Stimulated activated CD4-positive, alpha-beta T cell treated with anti-CD3 and anti-CD28 coated beads, TNF-alpha, amount 100 ng/mL, for 24 hours (primary cell): ENCODE data around the gene SORCS2.

Experiments used
- DNase-seq, 3 experiments: peaks; one replicate each; pipeline ENCODE4 v3.0.0-alpha.2; 2020; ENCODE audit warnings: low read depth in 3 of 3

SORCS2 gene

DNA sequence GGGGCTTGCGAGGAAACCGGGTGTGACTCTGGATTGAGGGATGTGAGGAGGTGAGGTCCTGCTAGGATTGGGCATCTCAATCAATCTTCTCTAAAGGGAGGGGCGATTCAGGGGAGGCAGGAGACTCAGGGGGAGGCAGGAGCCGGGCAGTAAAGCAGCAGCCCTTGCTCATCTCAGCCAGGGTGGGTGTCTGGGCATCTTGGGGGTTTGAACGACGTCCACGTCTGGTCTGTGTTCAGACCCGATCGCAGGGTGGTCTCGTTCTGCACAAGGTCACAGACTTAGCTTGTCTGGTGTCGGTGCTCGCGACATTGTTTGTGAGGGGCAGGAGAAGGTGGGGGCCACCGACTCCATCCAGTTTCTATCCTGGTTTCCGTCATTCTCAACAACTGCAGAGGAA lies 473.7 kb downstream of the SORCS2 start:
- DNase-seq, result no peak

DNA sequence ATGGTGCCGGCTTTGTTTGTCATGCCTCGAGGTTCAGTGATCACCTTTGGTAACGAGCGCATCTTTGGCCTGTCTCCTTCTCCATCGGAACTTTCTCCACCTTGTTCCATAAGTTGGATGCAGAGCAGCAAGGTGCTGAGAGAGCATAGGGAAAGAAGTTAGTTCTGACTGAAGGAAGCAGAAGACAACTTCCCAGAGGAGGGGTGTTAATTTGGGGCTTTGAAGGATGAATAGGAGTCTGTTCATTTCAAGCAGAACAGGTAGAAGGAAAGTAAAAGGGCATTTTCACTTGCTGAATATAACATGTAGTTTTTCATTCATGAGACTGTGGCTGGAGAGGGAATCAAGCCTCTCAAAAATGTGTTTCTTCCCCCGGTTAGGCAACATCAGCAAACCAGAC lies 474.4 kb downstream of the SORCS2 start:
- DNase-seq, result no peak

DNA sequence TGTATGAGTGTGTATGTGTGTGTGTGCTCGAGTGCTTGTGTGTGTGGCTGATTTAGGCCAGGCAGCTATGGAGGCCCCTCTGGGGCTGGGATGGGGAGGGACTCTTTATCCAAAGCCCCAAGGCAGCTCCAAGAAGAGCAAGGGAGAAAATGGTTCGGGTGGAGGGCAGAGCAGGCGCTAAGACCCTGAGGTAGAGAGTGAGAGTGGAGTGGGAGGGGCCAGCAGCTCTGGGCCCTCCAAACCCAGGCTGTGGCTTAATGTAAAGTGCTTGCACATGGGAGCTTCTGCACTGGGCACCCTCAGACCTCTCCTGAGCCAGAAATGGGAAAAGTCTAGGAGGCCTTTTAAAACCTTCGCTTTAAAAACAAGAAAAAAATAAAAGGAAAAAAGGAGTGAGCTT lies 475.9 kb downstream of the SORCS2 start:
- no peak for DNase-seq

DNA sequence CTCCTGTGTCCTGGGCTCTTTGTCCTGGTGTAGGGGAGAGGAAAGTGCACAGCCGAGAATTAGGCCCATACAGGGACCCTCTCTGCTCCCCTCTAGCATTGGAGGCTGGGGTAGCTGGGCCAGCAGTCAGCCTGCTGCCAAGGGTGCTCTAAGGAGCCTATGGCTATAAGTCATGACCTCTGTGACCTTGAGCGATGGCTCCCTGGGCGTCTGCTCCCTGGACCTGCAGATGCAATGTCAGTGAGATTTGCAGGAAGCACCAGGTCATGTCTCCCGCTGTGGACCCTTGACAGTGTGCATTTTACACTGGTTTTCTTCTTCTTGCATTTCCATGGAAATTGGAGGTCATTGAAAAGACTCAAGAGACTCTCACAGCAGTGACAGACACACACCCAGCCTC lies 476.5 kb downstream of the SORCS2 start:
- no peak for DNase-seq

DNA sequence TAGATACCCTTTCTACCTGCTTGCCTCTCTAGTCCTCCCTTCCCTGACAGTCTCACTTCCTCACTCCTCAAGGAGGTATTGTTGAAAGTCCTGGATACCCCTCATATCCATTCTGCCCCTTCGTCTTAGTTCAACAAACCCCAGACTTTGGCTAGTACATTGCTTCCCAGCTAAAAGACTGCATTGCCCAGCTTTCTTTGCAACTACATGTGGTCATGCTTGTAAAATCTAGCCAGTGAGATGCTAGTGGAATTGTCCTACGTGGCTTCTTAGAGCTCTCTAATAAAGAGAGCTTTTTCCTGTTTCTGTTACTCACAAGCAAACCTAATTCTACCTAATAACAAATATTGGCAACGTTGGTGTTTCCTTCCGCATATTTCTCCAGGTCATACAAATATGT lies 480.3 kb downstream of the SORCS2 start:
- DNase-seq, result no peak

DNA sequence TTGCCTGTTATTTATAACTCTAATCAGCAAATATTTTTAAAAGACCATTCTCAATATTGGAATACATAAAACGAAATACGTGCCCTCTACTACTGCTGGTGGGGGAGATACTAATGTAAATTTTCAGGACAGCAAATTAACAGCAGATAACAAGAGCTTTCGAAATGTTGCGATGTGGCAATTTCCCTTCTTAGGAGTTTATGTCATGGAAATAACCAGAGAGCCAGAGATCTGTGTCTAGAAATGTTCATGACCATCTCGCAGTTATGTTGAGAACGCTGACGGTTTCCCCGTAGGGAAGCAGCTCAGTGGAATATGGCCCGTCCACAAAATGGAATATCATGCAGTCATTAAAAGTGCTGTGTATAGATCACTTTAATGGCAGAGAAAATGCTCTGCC lies 480.8 kb downstream of the SORCS2 start:
- DNase-seq, result no peak

DNA sequence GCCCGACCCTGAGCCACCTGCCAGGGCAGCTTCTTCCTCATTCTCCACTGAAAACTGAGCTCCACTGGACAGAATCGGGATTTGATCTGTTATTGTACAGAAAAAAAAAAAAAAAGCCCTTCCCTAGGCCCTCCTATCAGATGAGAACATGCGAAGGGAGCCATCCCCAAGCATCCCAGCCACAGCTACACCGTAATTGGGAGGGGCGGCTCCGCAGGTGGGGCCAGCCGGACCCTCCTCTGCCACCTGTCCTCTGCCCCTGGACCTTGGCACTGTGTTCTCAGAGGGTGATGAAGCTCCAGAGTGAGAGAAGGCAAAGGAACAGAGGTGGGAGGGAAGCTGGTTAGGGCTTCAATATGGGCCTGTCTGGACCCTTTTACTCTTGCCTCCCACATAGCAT lies 482.4 kb downstream of the SORCS2 start:
- DNase-seq, result no peak

DNA sequence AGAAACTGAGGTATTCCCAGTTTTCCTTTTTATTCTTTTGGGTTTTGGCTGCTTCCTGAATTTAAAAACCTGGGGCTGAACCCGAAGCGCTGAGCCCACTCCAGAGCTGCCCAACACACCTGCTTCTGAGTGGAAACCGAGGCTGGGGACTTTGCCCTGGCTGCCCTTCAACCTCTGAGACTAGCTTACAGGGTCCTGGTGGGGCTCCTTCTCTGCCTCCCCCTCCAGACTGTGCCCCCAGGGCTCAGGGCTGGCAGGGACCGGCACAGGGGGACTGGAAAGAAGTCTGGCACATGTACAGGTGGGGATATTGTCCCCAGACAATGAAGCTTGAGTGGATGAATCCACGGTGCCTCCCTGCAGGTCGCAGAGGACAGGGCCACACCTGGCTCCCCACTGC lies 482.8 kb downstream of the SORCS2 start:
- DNase-seq, result no peak

DNA sequence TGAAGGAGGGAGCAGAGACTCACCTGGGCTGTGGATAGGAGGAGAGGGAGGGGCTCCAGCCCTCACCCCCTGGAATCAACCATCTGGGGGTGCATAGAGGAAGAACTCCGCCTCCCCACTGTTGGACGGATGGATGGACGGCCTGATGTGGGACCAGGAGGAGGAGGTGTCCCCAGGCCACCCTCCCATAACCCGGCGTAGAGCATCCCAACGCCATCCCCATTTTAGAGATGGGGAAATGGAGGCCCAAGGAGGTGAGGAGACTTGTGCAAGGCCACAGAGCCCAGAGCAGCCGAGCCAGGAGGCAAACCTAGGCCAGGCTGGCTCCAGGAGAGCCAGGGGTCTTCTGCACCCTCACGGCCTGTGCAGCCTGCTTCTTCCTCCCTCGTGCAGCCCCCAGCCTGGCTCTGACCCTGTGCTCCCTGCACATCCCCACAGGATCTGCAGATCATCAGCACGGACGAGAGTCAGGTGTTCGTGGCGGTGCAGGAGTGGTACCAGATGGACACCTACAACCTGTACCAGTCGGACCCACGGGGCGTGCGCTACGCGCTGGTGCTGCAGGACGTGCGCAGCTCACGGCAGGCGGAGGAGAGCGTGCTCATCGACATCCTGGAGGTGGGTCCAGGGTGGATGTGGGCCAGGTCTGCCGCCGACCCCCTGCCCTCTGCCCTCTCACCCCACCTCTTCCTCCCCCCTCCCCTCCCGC lies 483.4 kb downstream of the SORCS2 start:
- DNase-seq, result no peak

DNA sequence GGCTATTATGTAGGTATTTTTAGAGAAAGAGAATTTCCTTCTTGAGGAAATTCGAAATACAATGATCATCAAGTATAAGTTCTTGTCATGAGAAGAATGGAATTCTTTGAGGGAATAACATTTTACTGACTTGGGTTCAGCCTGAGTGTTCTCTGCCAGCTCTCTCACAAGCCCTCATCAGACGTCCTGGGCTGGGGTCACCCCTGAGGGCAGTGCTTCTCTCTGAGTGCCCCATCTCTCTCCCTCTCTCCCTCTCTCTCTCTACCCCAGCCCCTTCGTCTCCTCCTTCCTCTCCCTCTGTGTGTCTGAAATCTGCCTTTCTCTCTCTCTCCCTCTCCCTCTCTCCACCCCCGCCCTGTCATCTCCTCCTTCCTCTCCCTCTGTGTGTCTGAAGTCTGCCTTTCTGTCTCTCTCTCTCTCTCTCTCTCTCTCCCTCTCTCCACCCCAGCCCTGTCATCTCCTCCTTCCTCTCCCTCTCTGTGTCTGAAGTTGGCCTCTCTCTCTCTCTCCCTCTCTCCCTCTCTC lies 484.1 kb downstream of the SORCS2 start:
- DNase-seq, result no peak

DNA sequence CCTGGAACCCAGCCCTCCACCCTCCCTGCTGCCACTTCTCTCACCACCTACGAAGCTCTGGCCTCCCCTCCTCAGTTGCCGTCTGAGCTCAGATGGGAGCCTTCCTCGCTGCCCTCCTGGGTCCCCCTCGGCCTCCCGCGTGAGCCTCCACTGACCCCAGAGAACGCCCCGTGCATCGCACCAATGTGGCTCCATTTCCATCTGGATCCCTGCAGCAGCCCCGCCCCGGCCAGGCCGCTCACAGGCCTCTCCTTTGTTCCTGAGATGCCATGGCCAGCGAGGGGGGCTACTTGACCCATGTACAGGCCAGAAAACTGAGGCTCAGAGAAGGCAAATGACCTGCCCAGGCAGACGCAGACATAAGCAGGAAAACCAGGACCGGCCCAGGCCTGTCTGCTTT lies 484.7 kb downstream of the SORCS2 start:
- no peak for DNase-seq

DNA sequence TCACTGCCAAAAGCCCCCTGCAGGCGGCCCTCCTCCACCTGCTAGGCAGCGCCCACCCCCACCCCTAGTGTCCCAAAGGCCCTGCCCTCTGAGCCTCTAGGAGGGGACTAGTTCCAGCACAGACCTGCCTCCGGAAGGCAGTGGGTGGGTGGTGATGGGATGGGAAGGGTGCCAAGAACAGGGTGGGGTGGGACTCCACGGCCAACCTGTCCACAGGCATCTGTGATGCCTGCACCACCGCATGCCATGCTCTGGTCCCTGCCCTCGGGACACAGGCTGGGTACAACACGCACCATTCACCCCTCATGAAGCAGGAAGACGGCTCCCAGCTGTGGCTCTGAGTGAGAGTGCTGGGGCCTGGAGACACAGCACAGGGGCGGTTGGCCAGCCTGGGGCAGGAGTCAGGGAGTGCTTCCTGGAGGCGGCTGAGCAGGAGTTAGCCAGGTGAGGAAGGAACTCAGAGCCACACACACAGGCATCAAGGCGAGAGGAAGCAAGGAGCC lies 485.5 kb downstream of the SORCS2 start:
- no peak for DNase-seq

DNA sequence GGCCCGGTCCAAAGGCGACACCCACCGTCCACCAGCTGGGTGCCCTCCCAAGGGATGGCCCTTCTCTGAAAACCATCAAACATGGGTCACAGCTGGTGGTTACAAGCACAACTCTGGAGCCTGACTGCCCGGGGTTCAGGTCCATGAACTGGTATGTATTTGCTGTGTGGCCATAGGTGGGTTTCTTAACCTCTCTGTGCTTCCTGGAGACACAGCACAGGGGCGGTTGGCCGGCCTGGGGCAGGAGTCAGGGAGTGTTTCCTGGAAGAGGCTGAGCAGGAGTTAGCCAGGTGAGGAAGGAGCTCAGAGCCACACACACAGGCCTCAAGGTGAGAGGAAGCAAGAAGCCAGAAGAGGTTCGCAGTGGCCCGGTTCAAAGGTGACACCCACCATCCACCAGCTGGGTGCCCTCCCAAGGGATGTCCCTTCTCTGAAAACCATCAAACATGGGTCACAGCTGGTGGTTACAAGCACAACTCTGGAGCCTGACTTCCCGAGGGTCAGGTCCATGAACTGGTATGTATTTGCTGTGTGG lies 486.0 kb downstream of the SORCS2 start:
- DNase-seq, result no peak

DNA sequence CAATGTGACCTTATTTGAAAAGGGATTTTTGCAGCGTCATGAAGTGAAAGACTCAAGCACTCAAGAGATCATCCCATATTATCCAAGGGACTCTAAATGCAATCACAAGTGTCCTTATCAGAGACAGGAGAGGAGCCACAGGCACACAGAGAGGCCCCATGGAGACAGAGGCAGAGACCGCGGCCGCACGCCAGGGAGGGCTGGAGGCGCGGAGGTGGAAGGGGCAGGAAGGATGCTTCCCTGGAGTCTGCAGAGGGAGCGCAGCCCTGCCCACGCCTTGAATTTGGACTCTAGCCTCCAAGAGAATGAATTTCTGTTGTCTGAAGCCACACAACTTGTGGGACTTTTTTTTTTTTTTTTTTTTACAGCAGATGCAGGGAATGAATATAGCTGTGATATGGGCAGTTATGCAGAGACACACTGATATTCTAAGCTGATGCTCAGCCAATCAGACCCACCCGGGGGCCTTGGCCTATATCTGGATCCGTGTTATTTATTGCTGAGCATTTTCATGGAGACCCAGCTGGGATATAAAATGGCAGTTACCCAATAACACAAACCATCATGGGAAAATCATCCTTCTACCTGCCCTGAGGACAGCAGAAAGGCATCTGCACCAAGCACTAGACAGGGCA lies 487.2 kb downstream of the SORCS2 start:
- DNase-seq, result no peak

DNA sequence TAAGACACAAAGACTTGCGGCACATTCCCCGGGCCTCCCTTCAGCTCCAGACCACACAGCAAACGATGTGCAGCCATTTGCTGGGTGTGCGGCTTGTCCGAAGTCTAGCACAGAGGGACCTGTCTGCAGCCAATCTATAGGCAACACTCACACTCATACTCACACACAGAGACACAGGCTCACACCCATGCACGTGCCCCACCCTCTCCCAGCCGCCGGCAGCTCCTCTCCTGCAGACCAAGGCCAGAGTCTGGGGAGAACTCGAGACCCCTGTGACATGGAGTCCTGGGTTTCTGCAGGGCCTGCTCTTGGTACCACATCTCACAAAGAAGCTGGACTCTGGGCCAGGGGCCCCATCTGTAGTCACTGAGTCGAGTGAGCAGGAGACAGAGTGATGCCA lies 487.8 kb downstream of the SORCS2 start:
- DNase-seq, result no peak

DNA sequence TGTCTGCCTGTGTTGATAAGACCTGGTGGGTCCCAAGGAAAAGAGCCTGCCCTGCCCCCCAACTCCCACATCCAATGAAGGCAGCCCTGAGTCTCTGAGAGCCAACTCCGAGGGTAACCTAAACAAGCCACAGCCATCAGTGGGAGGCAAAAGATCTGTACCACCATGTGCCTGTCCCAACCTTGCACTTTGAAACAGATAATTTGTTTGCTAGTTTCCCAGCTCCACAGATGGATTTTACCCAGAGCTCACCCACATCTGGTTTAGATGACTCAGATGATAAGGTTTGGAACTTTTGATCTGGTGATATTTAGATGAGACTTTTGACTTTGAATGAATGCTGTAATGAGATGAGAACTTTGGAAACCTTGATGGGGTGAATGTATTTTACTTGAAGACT lies 488.4 kb downstream of the SORCS2 start:
- DNase-seq, result no peak

DNA sequence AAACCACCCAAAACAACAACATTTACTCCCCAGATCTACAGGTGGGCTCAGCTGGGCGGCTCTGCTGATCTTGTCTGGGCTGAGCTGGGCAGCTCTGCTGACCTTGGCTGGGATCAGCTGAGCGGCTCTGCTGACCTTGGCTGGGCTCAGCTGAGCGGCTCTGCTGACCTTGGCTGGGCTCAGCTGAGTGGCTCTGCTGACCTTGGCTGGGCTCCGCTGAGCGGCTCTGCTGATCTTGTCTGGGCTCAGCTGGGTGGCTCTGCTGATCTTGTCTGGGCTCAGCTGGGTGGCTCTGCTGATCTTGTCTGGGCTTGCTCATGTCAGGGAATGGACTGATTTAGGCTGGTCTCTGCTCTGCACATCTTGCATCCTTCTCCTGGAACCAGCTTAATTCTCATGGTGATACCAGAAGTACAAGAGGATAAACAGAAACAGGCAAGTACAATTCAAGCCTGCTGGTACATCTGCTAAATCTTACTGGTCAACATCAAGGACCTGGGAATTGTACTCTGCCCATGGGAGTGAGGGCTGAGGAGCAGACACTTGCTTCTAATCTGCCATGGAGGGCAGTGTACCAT lies 490.9 kb downstream of the SORCS2 start:
- no peak for DNase-seq

DNA sequence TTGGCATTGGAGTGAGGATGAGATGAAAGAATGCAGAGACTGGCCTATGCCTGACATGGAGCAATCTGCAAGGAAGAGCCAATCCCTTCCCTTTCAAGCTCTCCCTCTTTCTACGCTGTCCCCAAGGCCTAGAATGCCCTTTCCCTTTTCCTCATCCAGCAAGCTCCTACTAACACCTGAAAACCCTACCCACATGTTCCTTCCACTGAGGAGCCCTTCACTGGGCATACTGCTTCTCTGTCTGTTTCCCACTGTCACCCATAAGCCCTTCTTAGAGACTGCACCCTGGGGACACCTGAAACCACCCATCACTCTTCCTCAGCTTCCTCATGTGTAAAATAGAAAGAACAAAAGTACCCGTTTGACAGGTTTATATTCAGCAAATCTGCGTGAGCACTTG lies 492.0 kb downstream of the SORCS2 start:
- DNase-seq, result no peak

DNA sequence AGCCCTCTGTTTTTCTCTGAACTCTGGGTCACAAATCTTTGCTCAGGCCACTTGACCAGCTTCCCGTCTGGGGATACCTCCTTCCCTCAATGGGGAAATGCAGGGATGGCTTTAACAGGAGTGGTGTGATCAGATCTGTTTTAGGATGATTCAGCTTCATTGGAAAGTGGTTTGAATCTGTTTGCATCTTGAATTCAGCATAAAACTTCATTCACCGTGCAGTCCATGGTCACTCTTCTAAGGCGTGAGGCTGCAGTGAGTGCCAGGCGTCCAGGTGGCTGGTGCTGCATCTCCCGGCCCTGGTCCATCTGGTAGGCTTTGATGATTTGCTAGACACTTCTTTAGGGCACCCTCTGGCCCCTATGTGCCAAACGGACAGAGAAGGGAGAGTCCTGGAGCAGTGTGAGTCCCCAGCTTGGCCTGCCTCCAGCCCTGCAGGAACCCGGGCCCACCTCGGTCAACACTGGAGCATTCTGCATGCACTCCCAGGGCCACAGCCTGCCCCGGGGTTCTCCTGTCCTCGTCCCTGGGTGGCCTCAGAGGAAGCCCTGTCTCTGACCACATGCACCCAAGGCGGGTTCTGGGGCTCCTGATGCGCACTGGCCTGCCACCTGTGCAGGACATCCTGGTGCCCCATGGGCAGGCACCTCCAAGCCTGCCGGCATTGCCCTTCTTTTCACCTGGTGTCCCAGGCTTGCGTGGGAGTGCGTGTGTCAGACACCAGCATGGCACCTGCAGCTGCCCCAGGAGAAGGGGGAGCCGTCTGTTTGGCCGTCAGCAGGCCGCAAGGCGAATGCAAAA lies 493.9 kb downstream of the SORCS2 start:
- no peak for DNase-seq

DNA sequence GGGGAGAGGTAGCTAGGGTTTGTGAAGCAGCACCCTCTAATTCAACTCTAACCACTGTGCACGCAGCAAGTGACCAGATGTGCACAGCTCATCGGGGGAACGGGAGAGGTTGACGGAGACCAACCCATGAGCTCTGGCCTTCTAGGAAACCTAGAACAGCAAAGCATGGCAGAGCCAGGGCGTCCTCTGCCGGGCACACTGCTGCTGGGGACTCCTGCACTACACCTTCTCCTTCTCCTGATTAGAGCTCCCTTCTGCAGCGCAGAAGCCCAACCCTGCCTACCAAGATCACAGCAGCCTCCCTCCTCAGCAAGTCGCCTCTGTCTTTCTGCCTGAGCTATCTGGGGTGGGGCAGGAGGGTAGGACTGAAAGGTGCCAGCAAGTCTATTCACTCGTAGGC lies 494.7 kb downstream of the SORCS2 start:
- no peak for DNase-seq

DNA sequence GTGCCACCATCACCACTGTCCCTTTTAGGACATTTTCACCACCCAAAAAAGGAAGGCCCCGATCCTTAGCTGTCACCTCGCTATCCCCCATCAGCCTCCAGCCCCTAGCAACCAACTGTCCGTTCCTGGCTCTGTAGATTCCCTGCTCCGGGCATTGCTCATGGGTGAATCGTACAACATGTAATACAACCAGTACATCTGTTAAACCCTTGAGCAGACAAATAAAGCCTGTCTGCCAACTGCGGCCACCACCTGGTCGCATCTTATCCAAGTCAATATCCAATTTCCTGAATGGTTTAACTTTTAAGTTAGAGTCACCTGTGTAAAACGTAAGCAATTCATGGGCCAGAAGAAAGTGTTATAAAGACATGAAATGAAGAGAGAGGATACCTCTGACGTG lies 495.5 kb downstream of the SORCS2 start:
- no peak for DNase-seq
